Measurements from ENCODE around the gene SMYD5.
"Not testable (repeated sequence)": the region's sequence is repeated elsewhere in the genome, so short reads cannot be mapped to it uniquely, and the experiment has no call there.

SMYD5 gene

GRCh38 chr2:73214120-73215035 is at the start of gene SMYD5 (continued):
- TF ChIP-seq ZNF677 (tag by site-specific recombination; IDR thresholded peaks at IDR 0.05) (no peak), ZNF518A (tag by site-specific recombination; conservative IDR thresholded peaks at IDR 0.05; ENCODE audit: low read depth) (0 out of 2 replicates have a peak, but pooled peaks have one; percentile 17), ZNF280D (tag by site-specific recombination; IDR thresholded peaks at IDR 0.05) (no peak), PRDM2 (tag by site-specific recombination; IDR thresholded peaks at IDR 0.05; ENCODE audit: borderline replicate concordance) (no peak)
- TF ChIP-seq, protein P1, sequence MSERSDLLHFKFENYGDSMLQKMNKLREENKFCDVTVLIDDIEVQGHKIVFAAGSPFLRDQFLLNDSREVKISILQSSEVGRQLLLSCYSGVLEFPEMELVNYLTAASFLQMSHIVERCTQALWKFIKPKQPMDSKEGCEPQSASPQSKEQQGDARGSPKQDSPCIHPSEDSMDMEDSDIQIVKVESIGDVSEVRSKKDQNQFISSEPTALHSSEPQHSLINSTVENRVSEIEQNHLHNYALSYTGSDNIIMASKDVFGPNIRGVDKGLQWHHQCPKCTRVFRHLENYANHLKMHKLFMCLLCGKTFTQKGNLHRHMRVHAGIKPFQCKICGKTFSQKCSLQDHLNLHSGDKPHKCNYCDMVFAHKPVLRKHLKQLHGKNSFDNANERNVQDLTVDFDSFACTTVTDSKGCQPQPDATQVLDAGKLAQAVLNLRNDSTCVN (tag by site-specific recombination; optimal IDR thresholded peaks at IDR 0.05): peak; percentile 99

GRCh38 chr2:73165978-73166377 is 48.1 kb upstream of the SMYD5 start:
- H3K4me1 ChIP-seq (ENCODE audit: control insufficient read depth, insufficient read depth, low read length); CTCF ChIA-PET; H3K9me3 ChIP-seq (ENCODE audit: control insufficient read depth, insufficient read depth, low read depth, low read length); H3K27ac ChIP-seq (ENCODE audit: extremely low read depth, low read depth, low read length); H3K36me3 ChIP-seq (ENCODE audit: control insufficient read depth in 2 of 2, insufficient read depth in 1 of 2, low read length in 2 of 2); POLR2A ChIA-PET; H3K4me3 ChIP-seq (ENCODE audit: low read depth, low read length): not testable (repeated sequence)

DNA sequence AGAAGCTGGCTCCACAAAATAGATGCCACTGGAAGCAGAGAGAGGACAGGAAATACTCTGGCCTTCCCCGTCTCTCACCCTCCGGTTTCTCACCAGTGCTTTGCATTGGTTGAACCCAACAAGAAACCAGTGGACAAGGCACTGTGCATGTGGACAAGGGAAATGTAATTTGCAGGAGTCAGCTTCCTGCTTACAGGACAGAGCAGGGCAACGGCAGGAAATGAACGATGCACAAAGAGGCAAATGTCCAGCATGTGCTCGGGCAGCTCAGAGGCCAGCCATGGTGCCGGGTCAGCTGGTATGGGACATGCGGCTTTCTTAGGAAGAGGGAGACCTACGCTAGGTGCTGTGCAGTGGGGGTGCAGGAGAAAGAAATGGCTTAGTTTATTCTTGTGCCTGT is 47.2 kb upstream of the SMYD5 start:
- POLR2A ChIA-PET; H3K4me3 ChIP-seq (ENCODE audit: low read depth, low read length); H3K9me3 ChIP-seq (ENCODE audit: control insufficient read depth, insufficient read depth, low read depth, low read length); H3K27ac ChIP-seq (ENCODE audit: extremely low read depth, low read depth, low read length); CTCF ChIA-PET; H3K4me1 ChIP-seq (ENCODE audit: control insufficient read depth, insufficient read depth, low read length); H3K36me3 ChIP-seq (ENCODE audit: control insufficient read depth in 2 of 2, insufficient read depth in 1 of 2, low read length in 2 of 2): not testable (repeated sequence)
